Large intestine (tissue), 3 donors: ENCODE data around the gene RGMB. TPM values are rescaled to one million over a fixed set of nuclear protein-coding genes. Genes with fewer than 3 reads are reported as not detected.

Experiments used
- DNase-seq, 2 donors: peaks; one replicate each; pipeline versions ENCODE4 v3.0.0 to v3.0.0-alpha.2; 2013
- H3K27ac ChIP-seq: one replicate; pipeline ENCODE4 v1.5.1; 2013; ENCODE audit warnings: low read length
- H3K27me3 ChIP-seq: 2 replicates; pipeline ENCODE4 v1.6.1; 2013; ENCODE audit warnings: low read length; ENCODE audit not compliant: control insufficient read depth, insufficient read depth
- H3K36me3 ChIP-seq: 2 replicates; pipeline ENCODE4 v1.6.1; 2013; ENCODE audit warnings: low read length; ENCODE audit not compliant: control insufficient read depth, insufficient read depth
- H3K4me1 ChIP-seq: one replicate; pipeline ENCODE4 v1.6.1; 2013; ENCODE audit warnings: low read length; ENCODE audit not compliant: control insufficient read depth, insufficient read depth
- H3K4me3 ChIP-seq: one replicate; pipeline ENCODE4 v1.5.1; 2013; ENCODE audit warnings: low read length
- H3K9me3 ChIP-seq: one replicate; pipeline ENCODE4 v1.6.1; 2013; ENCODE audit warnings: mild to moderate bottlenecking, low read depth, low read length, moderate library complexity; ENCODE audit not compliant: control insufficient read depth
- WGBS: methylation state at CpG from one replicate; pipeline ENCODE4 v1.1.5; 2013; ENCODE audit warnings: low lambda C conversion rate; ENCODE audit not compliant: insufficient coverage; 5-methylcytosine and 5-hydroxymethylcytosine counted together
- polyA plus RNA-seq: library from polyadenylated mRNA; unstranded; fragments of 120-200 nt; gene quantifications from one replicate; pipeline ENCODE4 v1.2.1, GENCODE V29; 2013

RGMB gene
- polyA plus RNA-seq, 1 donor, result 53.2 TPM

- DNase-seq, result no peak
- peaks cover 2% of the 10 kb centered on the region for H3K36me3 ChIP-seq
- H3K4me3 ChIP-seq, result peak overlapping the region; percentile 72
- peaks cover 9% of the 10 kb centered on the region for H3K4me1 ChIP-seq
- no peaks in the 10 kb centered on the region for H3K9me3 ChIP-seq
- WGBS, result 16% methylated on average over 3 of the region's 34 CpGs
- peak overlapping the region; percentile 79 for H3K27ac ChIP-seq
- no peaks in the 10 kb centered on the region for H3K27me3 ChIP-seq
Observed at GRCh38 chr5:98772415-98773213, 849 bp upstream of the RGMB start.

DNA sequence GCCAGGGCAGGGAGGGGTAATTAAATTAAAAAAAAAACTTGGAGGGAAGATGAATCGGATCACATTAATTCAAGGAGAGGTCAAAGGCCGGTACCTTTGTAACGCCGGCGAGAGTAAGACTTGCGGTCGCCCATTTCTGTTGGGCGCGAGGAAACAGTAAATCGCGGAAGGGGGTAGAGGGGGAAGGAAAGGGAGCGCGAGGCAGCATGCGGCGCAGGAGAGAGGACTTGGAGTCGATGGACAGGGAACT lies 324 bp upstream of the RGMB start:
- no peak for DNase-seq
- H3K36me3 ChIP-seq, result peaks cover 2% of the 10 kb centered on the region
- peak overlapping the region; percentile 79 for H3K27ac ChIP-seq
- H3K27me3 ChIP-seq, result no peaks in the 10 kb centered on the region
- H3K4me3 ChIP-seq, result peak overlapping the region; percentile 72
- no peaks in the 10 kb centered on the region for H3K9me3 ChIP-seq
- WGBS, result no CpG with 5 or more reads among the region's 16 CpGs
- H3K4me1 ChIP-seq, result peaks cover 9% of the 10 kb centered on the region

- peak; percentile 51 to 81 for DNase-seq
- Histone ChIP-seq H3K27me3 (no peaks in the 10 kb centered on the region), H3K4me1 (peaks cover 10% of the 10 kb centered on the region), H3K4me3 (peak overlapping the region; percentile 72), H3K9me3 (no peaks in the 10 kb centered on the region), H3K27ac (peak overlapping the region; percentile 75), H3K36me3 (peaks cover 2% of the 10 kb centered on the region)
- 0% methylated on average over 3 of the region's 64 CpGs for WGBS
Observed at GRCh38 chr5:98774192-98775033, 950 bp downstream of the RGMB start.

DNA sequence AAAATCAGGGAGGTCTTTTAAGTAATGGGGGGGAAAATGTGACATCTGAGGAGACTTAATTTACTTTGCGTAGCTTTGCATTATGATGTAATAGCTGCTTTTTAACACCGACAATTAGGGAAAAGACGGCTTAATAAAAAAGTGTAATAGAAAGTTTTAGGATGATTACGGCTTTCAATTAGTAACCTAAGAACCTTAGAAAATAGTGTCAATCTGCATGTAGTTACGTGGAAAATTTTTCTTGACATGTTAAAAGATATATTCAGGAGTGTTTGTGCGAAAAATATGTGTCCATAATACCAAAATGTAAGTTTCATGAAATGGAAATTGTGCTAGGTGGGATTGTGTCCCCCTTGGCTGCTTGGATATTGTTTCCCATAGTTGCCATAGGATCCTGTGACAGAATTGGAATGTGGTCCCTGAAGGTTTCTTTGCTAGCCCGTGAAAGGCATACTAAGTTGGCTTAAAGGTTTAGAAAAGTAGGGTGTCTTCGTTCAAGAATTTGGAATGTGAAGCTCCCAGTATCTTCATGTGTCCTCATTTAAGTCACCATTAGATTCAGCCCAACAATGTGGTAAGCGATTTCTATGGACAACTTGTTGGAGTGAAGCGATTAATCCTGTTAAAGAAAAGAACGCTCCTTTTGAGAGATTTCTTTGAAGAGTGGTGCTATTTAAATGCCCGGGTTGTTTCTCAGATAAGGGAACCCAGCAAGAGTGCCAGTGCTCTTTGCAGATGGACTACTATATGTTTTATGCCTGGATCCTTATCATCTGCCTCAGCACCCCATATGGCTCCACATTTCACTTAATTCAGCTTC lies 2.0 kb downstream of the RGMB start:
- Histone ChIP-seq H3K27ac (peak overlapping the region; percentile 75), H3K4me1 (peaks cover 11% of the 10 kb centered on the region), H3K9me3 (no peaks in the 10 kb centered on the region), H3K4me3 (peak overlapping the region; percentile 72), H3K27me3 (no peaks in the 10 kb centered on the region), H3K36me3 (peaks cover 9% of the 10 kb centered on the region)
- 19% methylated on average over 6 of the region's 12 CpGs for WGBS
- DNase-seq, result peak in 1 of 2 donors; percentile 47

GRCh38 chr5:98776066-98776705 lies 2.7 kb downstream of the RGMB start:
- Histone ChIP-seq H3K27me3 (no peaks in the 10 kb centered on the region), H3K4me3 (peak overlapping the region; percentile 72), H3K36me3 (peaks cover 16% of the 10 kb centered on the region), H3K9me3 (no peaks in the 10 kb centered on the region), H3K4me1 (peaks cover 11% of the 10 kb centered on the region), H3K27ac (peak overlapping the region; percentile 35)
- no CpG with 5 or more reads among the region's 7 CpGs for WGBS
- peak in 1 of 2 donors; percentile 56 for DNase-seq

DNA sequence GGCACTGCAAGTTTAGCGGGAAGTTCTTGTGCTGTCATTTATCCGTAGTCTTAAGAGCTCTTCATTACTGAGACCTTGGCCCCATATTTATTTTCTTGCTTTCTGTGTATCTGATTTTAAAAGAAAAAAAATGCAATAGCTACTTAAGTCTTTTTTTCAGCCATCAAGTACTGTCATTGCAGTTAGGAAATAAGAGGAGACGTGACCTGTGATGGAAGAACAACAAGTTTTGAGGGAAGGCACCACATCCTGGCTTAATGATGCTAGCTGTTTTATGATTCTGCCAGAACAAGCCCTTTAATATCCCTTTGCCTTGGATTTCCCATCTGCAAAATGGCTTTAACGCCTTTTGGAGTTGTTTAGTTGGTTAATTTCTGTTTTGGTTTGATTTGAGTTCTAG lies 3.8 kb downstream of the RGMB start:
- WGBS, result 10% methylated on average over 2 of the region's 4 CpGs
- peak in 1 of 2 donors; percentile 44 for DNase-seq
- H3K27ac ChIP-seq, result peak overlapping the region; percentile 13
- H3K9me3 ChIP-seq, result no peaks in the 10 kb centered on the region
- peak overlapping the region; percentile 72 for H3K4me3 ChIP-seq
- H3K4me1 ChIP-seq, result peaks cover 11% of the 10 kb centered on the region
- no peaks in the 10 kb centered on the region for H3K27me3 ChIP-seq
- H3K36me3 ChIP-seq, result peaks cover 20% of the 10 kb centered on the region

GRCh38 chr5:98779264-98779877 lies 5.9 kb downstream of the RGMB start:
- peak; percentile 39 to 74 for DNase-seq
- peaks cover 11% of the 10 kb centered on the region for H3K4me1 ChIP-seq
- no peaks in the 10 kb centered on the region for H3K27me3 ChIP-seq
- H3K9me3 ChIP-seq, result no peaks in the 10 kb centered on the region
- H3K27ac ChIP-seq, result peak overlapping the region; percentile 47
- peaks cover 25% of the 10 kb centered on the region for H3K36me3 ChIP-seq
- WGBS, result no CpG with 5 or more reads among the region's 11 CpGs
- peak overlapping the region; percentile 3 for H3K4me3 ChIP-seq

DNA sequence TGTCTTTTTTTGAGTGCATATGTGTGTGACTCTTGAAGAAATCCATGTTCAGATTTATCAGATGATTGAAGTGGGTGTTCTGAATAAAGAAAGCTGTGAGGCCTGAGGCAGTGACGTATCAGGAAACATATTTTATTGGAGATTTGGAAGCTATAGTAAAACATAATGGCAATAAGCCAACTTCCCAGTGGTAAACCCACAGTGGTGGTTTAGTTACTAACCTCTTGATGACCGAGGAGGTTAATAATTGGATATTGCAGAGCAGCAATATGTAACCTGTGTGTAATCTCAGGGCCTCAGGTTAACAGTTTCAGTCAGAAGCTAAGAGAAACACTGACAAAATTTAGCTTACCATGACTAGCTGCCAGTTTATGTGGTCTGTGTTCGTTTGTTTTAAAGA lies 6.9 kb downstream of the RGMB start:
- H3K27ac ChIP-seq, result peak overlapping the region; percentile 43
- H3K4me3 ChIP-seq, result peak overlapping the region; percentile 5

DNA sequence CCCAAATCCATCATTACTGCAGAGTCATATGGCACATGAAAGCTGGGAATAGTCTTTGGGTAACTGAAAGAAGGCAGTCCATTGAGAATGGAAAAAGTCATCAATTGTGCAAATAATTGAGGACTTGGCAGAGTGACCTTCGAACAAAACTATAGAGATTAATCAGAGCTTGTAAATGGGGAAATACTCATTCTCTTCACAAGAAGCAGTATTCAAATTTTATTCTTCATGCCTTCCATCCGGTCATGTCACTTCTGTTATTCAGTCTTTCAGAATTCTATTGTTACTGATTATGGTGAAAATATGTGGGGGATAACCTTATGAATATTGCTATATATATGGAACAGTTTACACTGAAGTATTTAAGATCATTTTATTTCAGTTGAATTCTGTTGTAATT lies 8.1 kb downstream of the RGMB start:
- H3K36me3 ChIP-seq, result peaks cover 28% of the 10 kb centered on the region
- H3K4me1 ChIP-seq, result peaks cover 13% of the 10 kb centered on the region
- 29% methylated on average over 1 of the region's 2 CpGs for WGBS
- no peak overlapping the region for H3K4me3 ChIP-seq
- no peaks in the 10 kb centered on the region for H3K9me3 ChIP-seq
- H3K27me3 ChIP-seq, result no peaks in the 10 kb centered on the region
- H3K27ac ChIP-seq, result no peak overlapping the region
- DNase-seq, result no peak

More for the DNA sequence above, 6.9 kb downstream of the RGMB start:
- Histone ChIP-seq H3K9me3 (no peaks in the 10 kb centered on the region), H3K27me3 (no peaks in the 10 kb centered on the region), H3K36me3 (peaks cover 28% of the 10 kb centered on the region), H3K4me1 (peaks cover 13% of the 10 kb centered on the region)
- DNase-seq, result peak in 1 of 2 donors; percentile 57
- no CpG with 5 or more reads among the region's 3 CpGs for WGBS
